ENCODE data around the gene MED13L. TPM values are rescaled to one million over a fixed set of nuclear protein-coding genes. Genes with fewer than 3 reads are reported as not detected.

Gene MED13L
- total and polyA plus RNA-seq, 2 of the 8 experiments (the other 6 are each of a cell fraction or from before 2014, with no cell fraction given): 15.9 to 51.7 TPM

DNA sequence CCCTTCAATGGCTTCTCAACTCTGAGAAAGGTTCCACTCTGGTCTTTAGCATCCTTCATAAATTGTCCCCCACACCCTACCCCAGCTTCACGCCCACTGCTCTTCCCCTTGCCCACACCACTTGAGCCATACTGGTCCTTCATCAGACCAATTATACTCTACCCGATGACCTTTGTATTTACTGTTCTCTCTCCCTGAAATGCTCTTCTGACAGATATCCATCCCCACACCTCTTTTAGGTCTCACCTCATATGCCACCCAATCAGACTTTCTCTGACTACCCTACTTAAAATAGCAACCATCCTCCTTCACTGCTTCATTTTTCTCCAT lies 135.7 kb downstream of the MED13L start:
- no peak overlapping the region for H3K18ac ChIP-seq (ENCODE audit: extremely low read depth, low read length)
- WGBS, 2 experiments (ENCODE audit: extremely low coverage in 1 of 2, insufficient coverage in 1 of 2, insufficient read length in 1 of 2, insufficient replicate concordance in 2 of 2, low coverage in 1 of 2, low lambda C conversion rate in 2 of 2, missing lambda C conversion rate in 1 of 2): 85% methylated on average over 2 of the region's 2 CpGs; no CpG with 5 or more reads in 1 of the 2 experiments
- H3K23ac ChIP-seq (ENCODE audit: insufficient read length): peak overlapping the region; percentile 32
- H4K91ac ChIP-seq (replicated peaks; ENCODE audit: insufficient read length, low read length): no peak overlapping the region
- ChIA-PET CTCF (ENCODE audit: partially characterized antibody) (interaction anchor here (1.8 kb wide), 1 partner anchor 106 kb away, joined by 3 read pairs; no protein-coding TSS in a partner anchor), POLR2A (ENCODE audit: partially characterized antibody) (interaction anchor here (1.0 kb wide), 1 partner anchor 19 kb away, joined by 3 read pairs; no protein-coding TSS in a partner anchor)
- no peak overlapping the region for H3K56ac ChIP-seq (replicated peaks; ENCODE audit: insufficient read length, low read depth, low read length)
- no peak overlapping the region for H2BK15ac ChIP-seq (ENCODE audit: low read length)
- peaks cover 3 to 92% of the 10 kb centered on the region in 2 experiments; a peak in 3 of 4 replicates for H3K79me2 ChIP-seq (ENCODE audit: control insufficient read depth in 1 of 2, insufficient read depth in 2 of 2, low read length in 2 of 2)
- no peak overlapping the region for H2BK12ac ChIP-seq (ENCODE audit: low read depth, low read length)
- H2BK120ac ChIP-seq (replicated peaks; ENCODE audit: low read depth, low read length): no peak overlapping the region
- H3K4ac ChIP-seq (replicated peaks; ENCODE audit: insufficient read length, low read depth, low read length): no peak overlapping the region
- no peak overlapping the region for H3K4me3 ChIP-seq (ENCODE audit: extremely low read depth in 1 of 4, insufficient read depth in 2 of 4, low read depth in 3 of 4, low read length in 4 of 4)
- no peak overlapping the region for H2BK20ac ChIP-seq (ENCODE audit: low read length)
- H3K4me1 ChIP-seq (replicated peaks in 1 of 4; ENCODE audit: control insufficient read depth in 3 of 4, insufficient read depth in 4 of 4, low read length in 3 of 4): peaks cover 0 to 10% (median 7%) of the 10 kb centered on the region in 4 experiments; a peak in 5 of 7 replicates
- no peaks in the 10 kb centered on the region for H3K23me2 ChIP-seq (ENCODE audit: low read depth, low read length)
- H4K5ac ChIP-seq (ENCODE audit: insufficient read length, low read depth, low read length): no peak overlapping the region
- no peak overlapping the region for H3K9ac ChIP-seq (replicated peaks in 1 of 4; ENCODE audit: extremely low read depth in 1 of 4, low read depth in 3 of 4, low read length in 3 of 4)
- DNase-seq (ENCODE audit: low read depth in 1 of 2, low spot score in 2 of 2): no peak
- no peak overlapping the region for H2BK5ac ChIP-seq (ENCODE audit: low read depth, low read length)
- H3K27ac ChIP-seq (ENCODE audit: low read depth, low read length): no peak overlapping the region
- H2AK5ac ChIP-seq (ENCODE audit: low read depth, low read length): no peak overlapping the region
- FAIRE-seq: no peak
- H3K79me1 ChIP-seq (ENCODE audit: low read depth, low read length): peaks cover 2% of the 10 kb centered on the region; the same call in 1 of the 2 replicates
- H3K9me3 ChIP-seq (ENCODE audit: insufficient read depth in 2 of 2, low read depth in 1 of 2, low read length in 1 of 2): no peaks in the 10 kb centered on the region
- no peak overlapping the region for H3K14ac ChIP-seq (ENCODE audit: insufficient read length)
- peaks cover 0 to 2% of the 10 kb centered on the region in 2 experiments for H4K20me1 ChIP-seq (replicated peaks in 1 of 2; ENCODE audit: control insufficient read depth in 1 of 2, insufficient read depth in 2 of 2, low read length in 2 of 2)
- no peaks in the 10 kb centered on the region for H3K27me3 ChIP-seq (replicated peaks in 1 of 4; ENCODE audit: control insufficient read depth in 3 of 4, extremely low read depth in 1 of 4, insufficient read depth in 3 of 4, low read length in 3 of 4)
- no peak overlapping the region for H3K4me2 ChIP-seq (ENCODE audit: insufficient read depth in 1 of 2, low read depth in 2 of 2, low read length in 2 of 2)
- no peaks in the 10 kb centered on the region for H3K36me3 ChIP-seq (ENCODE audit: control insufficient read depth in 2 of 4, insufficient read depth in 4 of 4, low read length in 3 of 4)
- H2AFZ ChIP-seq (ENCODE audit: low read length): no peak overlapping the region
- TF ChIP-seq CEBPB (IDR thresholded peaks at IDR 0.05; ENCODE audit: low read depth, low read length) (no peak), BACH1 (IDR thresholded peaks at IDR 0.05; ENCODE audit: low read length) (no peak), ASH2L (IDR thresholded peaks at IDR 0.05; ENCODE audit: low read length) (no peak), POU5F1 (IDR thresholded peaks at IDR 0.05; ENCODE audit: low read depth, low read length) (no peak)
- H4K8ac ChIP-seq (ENCODE audit: extremely low read depth, insufficient read depth, low read length): no peak overlapping the region
